ENCODE measurements around the gene SERPINI1.
A peak's percentile ranks its signal among the peaks of the same experiment; 100 is the strongest.

The SERPINI1 gene
- total RNA-seq = 1.2 to 4.5 reads per million in 2 donors

GRCh38 chr3:167735233-167736138 is at the start of gene SERPINI1:
Gene SERPINI1, plus strand, starts transcription at chr3:167735721. Its CDS starts 53,408 bp downstream, at chr3:167789129.
- DNase-seq = peak; percentile 44 to 91 (median 69)

GRCh38 chr3:167691366-167691765 is 44.2 kb upstream of the SERPINI1 start:
- peak in 3 of 5 experiments; percentile 3 to 95 (median 21) for DNase-seq

GRCh38 chr3:167694121-167694520 is 41.4 kb upstream of the SERPINI1 start:
- DNase-seq = no peak

- DNase-seq = no peak
These were observed 35.5 kb upstream of the SERPINI1 start for GRCh38 chr3:167700046-167700445.

GRCh38 chr3:167700926-167701325 is 34.6 kb upstream of the SERPINI1 start:
- no peak for DNase-seq

- no peak for DNase-seq
These were observed 29.7 kb upstream of the SERPINI1 start for GRCh38 chr3:167705840-167706239.

GRCh38 chr3:167709690-167710089 is 25.8 kb upstream of the SERPINI1 start:
- no peak for DNase-seq

GRCh38 chr3:167710552-167710951 is 25.0 kb upstream of the SERPINI1 start:
- DNase-seq = no peak

GRCh38 chr3:167711439-167711838 is 24.1 kb upstream of the SERPINI1 start:
- no peak for DNase-seq

GRCh38 chr3:167712445-167712844 is 23.1 kb upstream of the SERPINI1 start:
- DNase-seq = no peak

- DNase-seq = no peak
These were observed 20.6 kb upstream of the SERPINI1 start for GRCh38 chr3:167714871-167715270.

- no peak for DNase-seq
These were observed 18.6 kb upstream of the SERPINI1 start for GRCh38 chr3:167716920-167717319.

GRCh38 chr3:167718582-167718981 is 16.9 kb upstream of the SERPINI1 start:
- peak in 1 of 5 experiments; percentile 60 for DNase-seq

GRCh38 chr3:167723025-167723512 is 12.5 kb upstream of the SERPINI1 start:
- DNase-seq = no peak

GRCh38 chr3:167723872-167724271 is 11.6 kb upstream of the SERPINI1 start:
- DNase-seq = no peak

- DNase-seq = no peak
These were observed 7.3 kb upstream of the SERPINI1 start for GRCh38 chr3:167728176-167728575.

- DNase-seq = no peak
These were observed 6.7 kb upstream of the SERPINI1 start for GRCh38 chr3:167728632-167729323.

- DNase-seq = no peak
These were observed 5.9 kb upstream of the SERPINI1 start for GRCh38 chr3:167729591-167729990.

- no peak for DNase-seq
These were observed 4.1 kb upstream of the SERPINI1 start for GRCh38 chr3:167731393-167731792.

- no peak for DNase-seq
These were observed 3.0 kb upstream of the SERPINI1 start for GRCh38 chr3:167732313-167733065.

GRCh38 chr3:167733961-167734497 is 1.5 kb upstream of the SERPINI1 start:
- peak in 1 of 5 experiments; percentile 58 for DNase-seq

GRCh38 chr3:167734498-167735232 is 856 bp upstream of the SERPINI1 start, which contains the start of gene PDCD10:
Gene PDCD10, minus strand, starts transcription at chr3:167734892. Its CDS starts 14,735 bp downstream, at chr3:167720157.
- DNase-seq = peak; percentile 88 to 100 (median 96)

All from T-helper 2 cell (primary cell).